Right atrium auricular region (tissue), 2 donors: ENCODE measurements around the gene GTF2A1. TPM values are rescaled to one million over a fixed set of nuclear protein-coding genes. Genes with fewer than 3 reads are reported as not detected.

Experiments used
- DNase-seq: peaks from one replicate; pipeline ENCODE4 v3.0.0-alpha.2; 2019; ENCODE audit warnings: low spot score
- H3K27ac ChIP-seq, 2 donors: fragments of 200-600 bp; sonication (generic); 1 replicate in 1 of 2; 2 replicates in 1 of 2; pipeline ENCODE4 v1.5.1; 2016 to 2019
- H3K27me3 ChIP-seq, 2 donors: fragments of 200-600 bp; sonication (generic); one replicate each; pipeline versions ENCODE4 v1.5.1 to v1.6.0; 2017 to 2019
- H3K36me3 ChIP-seq: fragments of 200-600 bp; sonication (generic); one replicate; pipeline ENCODE4 v1.5.1; 2016
- H3K4me1 ChIP-seq, 2 donors: fragments of 200-600 bp; sonication (generic); one replicate each; pipeline versions ENCODE4 v1.5.1 to v1.6.0; 2017 to 2019
- H3K4me3 ChIP-seq, 2 donors: fragments of 200-600 bp; sonication (generic); 1 replicate in 1 of 2; 2 replicates in 1 of 2; pipeline ENCODE4 v1.5.1; 2017 to 2019; ENCODE audit warnings: mild to moderate bottlenecking in 1 of 2, moderate library complexity in 1 of 2
- H3K9me3 ChIP-seq, 2 donors: fragments of 200-600 bp; sonication (generic); one replicate each; pipeline ENCODE4 v1.5.1; 2019
- total RNA-seq, 2 donors: library from RNA; depleted of rRNA; stranded (reverse); fragments of >200 nt; gene quantifications; one replicate each; pipeline ENCODE4 v1.1.0, GENCODE V29; 2016
- TF ChIP-seq, protein P1 (sequence below), 2 donors: fragments of 200-600 bp; sonication (generic); IDR thresholded peaks; one replicate each; pipeline ENCODE4 v1.5.1; 2019; ENCODE audit warnings: antibody characterized with exemption in 2 of 2

The GTF2A1 gene
- total RNA-seq, 2 donors from 2014 or later = 14.6 to 17.1 TPM

DNA sequence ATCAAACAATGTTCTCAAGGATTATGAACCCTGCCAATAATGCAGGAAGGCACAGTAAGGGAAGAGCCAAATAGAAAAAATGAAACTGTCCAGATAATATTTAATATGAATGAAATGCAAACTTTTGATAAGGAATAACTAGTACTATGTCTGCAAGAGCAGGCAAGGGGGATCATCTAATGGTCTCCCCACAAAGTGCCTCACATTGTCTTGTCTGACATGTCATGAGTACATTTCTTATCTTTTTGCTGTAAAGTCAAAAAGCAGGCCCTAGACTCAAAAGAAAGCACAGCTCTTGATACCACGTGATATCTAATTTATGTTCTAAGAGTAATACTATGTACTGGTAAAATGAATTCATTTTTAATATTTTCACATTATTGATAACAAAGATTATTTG lies 43.9 kb upstream of the GTF2A1 start:
- H3K36me3 ChIP-seq = no peaks in the 10 kb centered on the region
- no peak overlapping the region for H3K27ac ChIP-seq
- no peaks in the 10 kb centered on the region for H3K9me3 ChIP-seq
- H3K4me1 ChIP-seq = no peaks in the 10 kb centered on the region
- no peaks in the 10 kb centered on the region for H3K27me3 ChIP-seq
- TF ChIP-seq, protein P1, sequence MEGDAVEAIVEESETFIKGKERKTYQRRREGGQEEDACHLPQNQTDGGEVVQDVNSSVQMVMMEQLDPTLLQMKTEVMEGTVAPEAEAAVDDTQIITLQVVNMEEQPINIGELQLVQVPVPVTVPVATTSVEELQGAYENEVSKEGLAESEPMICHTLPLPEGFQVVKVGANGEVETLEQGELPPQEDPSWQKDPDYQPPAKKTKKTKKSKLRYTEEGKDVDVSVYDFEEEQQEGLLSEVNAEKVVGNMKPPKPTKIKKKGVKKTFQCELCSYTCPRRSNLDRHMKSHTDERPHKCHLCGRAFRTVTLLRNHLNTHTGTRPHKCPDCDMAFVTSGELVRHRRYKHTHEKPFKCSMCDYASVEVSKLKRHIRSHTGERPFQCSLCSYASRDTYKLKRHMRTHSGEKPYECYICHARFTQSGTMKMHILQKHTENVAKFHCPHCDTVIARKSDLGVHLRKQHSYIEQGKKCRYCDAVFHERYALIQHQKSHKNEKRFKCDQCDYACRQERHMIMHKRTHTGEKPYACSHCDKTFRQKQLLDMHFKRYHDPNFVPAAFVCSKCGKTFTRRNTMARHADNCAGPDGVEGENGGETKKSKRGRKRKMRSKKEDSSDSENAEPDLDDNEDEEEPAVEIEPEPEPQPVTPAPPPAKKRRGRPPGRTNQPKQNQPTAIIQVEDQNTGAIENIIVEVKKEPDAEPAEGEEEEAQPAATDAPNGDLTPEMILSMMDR (IDR thresholded peaks at IDR 0.05) = no peak
- H3K4me3 ChIP-seq = no peak overlapping the region
- DNase-seq = no peak

DNA sequence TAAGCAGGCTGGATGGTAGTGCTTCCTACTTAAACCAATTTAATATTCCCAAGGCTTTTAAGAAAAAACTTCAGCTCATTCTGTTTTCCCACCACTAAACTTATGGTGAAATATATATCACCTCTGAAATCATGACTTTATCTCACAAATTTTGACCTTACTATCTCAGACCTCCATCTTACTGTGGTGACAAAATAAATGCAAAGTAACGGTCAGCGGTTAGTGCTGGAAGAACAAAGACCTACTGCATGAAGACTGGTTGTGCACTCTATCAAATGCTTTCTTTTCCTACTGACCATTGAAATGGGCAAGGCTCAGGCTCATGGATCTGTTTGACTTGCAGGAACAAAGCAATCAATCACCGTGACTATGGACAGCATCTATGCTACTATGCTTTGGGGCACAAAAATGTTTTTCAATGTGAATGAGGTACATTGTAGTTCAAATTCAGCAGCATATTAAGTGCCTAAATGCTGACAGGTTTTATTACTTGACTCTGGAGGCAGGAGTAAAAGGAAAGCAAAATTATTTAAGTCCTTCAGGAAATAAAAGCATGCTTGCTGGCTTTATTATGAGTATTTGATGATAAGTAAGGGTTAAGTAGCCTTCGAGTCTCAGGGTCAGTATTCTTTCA lies 43.1 kb upstream of the GTF2A1 start:
- DNase-seq = no peak
- Histone ChIP-seq H3K27me3 (no peaks in the 10 kb centered on the region), H3K9me3 (no peaks in the 10 kb centered on the region), H3K27ac (no peak overlapping the region), H3K4me1 (no peaks in the 10 kb centered on the region), H3K36me3 (no peaks in the 10 kb centered on the region), H3K4me3 (no peak overlapping the region)
- TF ChIP-seq, protein P1 (IDR thresholded peaks at IDR 0.05) = no peak

DNA sequence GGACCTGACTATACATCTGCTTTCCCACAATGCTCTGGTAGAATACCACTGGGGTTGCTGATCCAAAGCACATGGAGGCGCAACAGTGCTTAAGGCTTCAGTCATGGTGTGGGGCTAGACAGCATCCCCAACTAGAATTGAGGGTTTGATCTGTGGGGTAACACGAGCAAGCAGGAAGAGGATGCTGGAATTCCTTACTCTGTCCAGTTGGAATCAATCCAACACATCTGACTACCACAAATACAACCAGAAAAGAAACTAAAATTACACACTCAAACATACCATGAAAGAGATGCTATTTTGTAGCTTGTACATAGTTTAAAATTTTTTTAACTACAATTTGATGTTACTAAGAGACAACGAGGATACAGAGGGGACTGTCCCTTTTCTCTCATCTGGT lies 40.4 kb upstream of the GTF2A1 start:
- H3K27ac ChIP-seq = no peak overlapping the region
- no peaks in the 10 kb centered on the region for H3K9me3 ChIP-seq
- no peak overlapping the region for H3K4me3 ChIP-seq
- H3K4me1 ChIP-seq = no peaks in the 10 kb centered on the region
- no peaks in the 10 kb centered on the region for H3K36me3 ChIP-seq
- DNase-seq = no peak
- no peaks in the 10 kb centered on the region for H3K27me3 ChIP-seq
- TF ChIP-seq, protein P1 (IDR thresholded peaks at IDR 0.05) = no peak

DNA sequence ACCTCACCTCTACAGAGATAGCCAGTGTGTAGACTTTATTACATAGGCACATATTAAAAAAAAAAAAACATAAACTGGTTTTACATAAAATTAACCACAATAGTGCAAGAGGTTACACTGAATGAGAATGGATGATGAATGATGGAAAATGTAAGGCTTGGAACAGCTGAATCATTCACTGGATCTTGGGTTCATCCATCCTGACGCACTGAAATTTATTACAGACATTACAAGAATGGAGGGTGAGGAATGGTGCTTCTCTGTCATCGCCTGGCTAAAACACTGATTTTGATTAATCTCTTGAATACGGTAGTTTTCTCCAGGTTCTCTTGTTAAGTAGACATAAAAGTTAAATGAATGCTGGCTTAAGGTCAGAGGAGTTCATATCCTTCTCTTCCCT lies 40.0 kb upstream of the GTF2A1 start:
- Histone ChIP-seq H3K9me3 (no peaks in the 10 kb centered on the region), H3K27ac (no peak overlapping the region), H3K4me1 (no peaks in the 10 kb centered on the region), H3K27me3 (no peaks in the 10 kb centered on the region), H3K4me3 (no peak overlapping the region), H3K36me3 (no peaks in the 10 kb centered on the region)
- TF ChIP-seq, protein P1 (IDR thresholded peaks at IDR 0.05) = no peak
- no peak for DNase-seq

DNA sequence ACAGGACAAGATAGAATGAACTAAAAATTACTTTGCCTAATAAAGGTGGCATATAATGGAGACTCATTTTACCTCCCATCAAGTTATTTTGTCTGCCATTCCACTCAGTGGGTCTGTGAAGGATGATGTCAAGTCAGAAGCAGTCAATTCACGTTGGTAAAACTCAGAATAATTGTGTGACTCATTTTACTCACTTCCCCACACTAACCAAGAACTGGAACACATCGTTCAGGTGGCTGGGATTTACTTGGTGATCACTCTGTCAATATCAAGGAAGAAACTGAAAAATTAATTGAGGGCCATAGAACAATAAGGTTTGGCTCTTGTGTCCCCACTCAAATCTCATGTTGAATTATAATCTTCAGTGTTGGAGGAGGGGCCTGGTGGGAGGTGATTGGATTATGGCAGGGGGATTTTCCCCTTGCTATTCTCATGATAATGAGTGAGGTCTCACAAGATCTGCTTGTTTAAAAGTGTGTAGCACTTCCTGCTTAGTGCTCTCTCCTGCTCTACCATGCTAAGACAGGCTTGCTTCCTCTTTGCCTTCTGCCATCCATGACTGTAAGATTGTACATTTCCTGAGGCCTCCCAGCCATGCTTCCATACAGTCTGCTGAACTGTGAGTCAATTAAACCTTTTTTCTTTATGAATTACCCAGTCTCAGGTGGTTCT lies 35.7 kb upstream of the GTF2A1 start:
- H3K36me3 ChIP-seq = no peaks in the 10 kb centered on the region
- no peak for DNase-seq
- H3K4me3 ChIP-seq = no peak overlapping the region
- TF ChIP-seq, protein P1 (IDR thresholded peaks at IDR 0.05) = no peak
- no peaks in the 10 kb centered on the region for H3K4me1 ChIP-seq
- no peak overlapping the region for H3K27ac ChIP-seq
- H3K27me3 ChIP-seq = no peaks in the 10 kb centered on the region
- no peaks in the 10 kb centered on the region for H3K9me3 ChIP-seq
